GM21786 (cell line): Measurements from ENCODE around the gene C10orf90.

Experiments
- ATAC-seq: cut with Tn5 transposase; IDR thresholded peaks from one replicate; pipeline ENCODE4 v1.9.1; 2021; ENCODE audit not compliant: unreplicated experiment

Gene C10orf90

GRCh38 chr10:126670056-126670894 lies at the start of gene C10orf90:
TSS of gene C10orf90 (minus strand) at chr10:126670693. CDS start at chr10:126670480, 213 bp downstream.
- ATAC-seq = no peak

- no peak for ATAC-seq
These were observed 45.9 kb upstream of the C10orf90 start for GRCh38 chr10:126716366-126716765.

GRCh38 chr10:126713594-126713993 lies 43.1 kb upstream of the C10orf90 start:
- ATAC-seq = no peak

GRCh38 chr10:126712681-126713080 lies 42.2 kb upstream of the C10orf90 start:
- ATAC-seq = no peak

GRCh38 chr10:126705951-126706565 lies 35.6 kb upstream of the C10orf90 start:
- ATAC-seq = no peak

GRCh38 chr10:126705131-126705530 lies 34.6 kb upstream of the C10orf90 start:
- ATAC-seq = no peak

- no peak for ATAC-seq
These were observed 34.2 kb upstream of the C10orf90 start for GRCh38 chr10:126704649-126705048.

- no peak for ATAC-seq
These were observed 31.7 kb upstream of the C10orf90 start for GRCh38 chr10:126702181-126702580.

GRCh38 chr10:126701526-126701925 lies 31.0 kb upstream of the C10orf90 start:
- no peak for ATAC-seq

GRCh38 chr10:126696684-126697083 lies 26.2 kb upstream of the C10orf90 start:
- no peak for ATAC-seq

GRCh38 chr10:126691456-126691855 lies 21.0 kb upstream of the C10orf90 start:
- no peak for ATAC-seq

- ATAC-seq = no peak
These were observed 20.0 kb upstream of the C10orf90 start for GRCh38 chr10:126690534-126690933.

GRCh38 chr10:126689461-126689994 lies 19.0 kb upstream of the C10orf90 start:
- ATAC-seq = no peak

- ATAC-seq = no peak
These were observed 16.7 kb upstream of the C10orf90 start for GRCh38 chr10:126687121-126687606.

GRCh38 chr10:126686719-126687118 lies 16.2 kb upstream of the C10orf90 start:
- no peak for ATAC-seq

- no peak for ATAC-seq
These were observed 15.8 kb upstream of the C10orf90 start for GRCh38 chr10:126686268-126686667.

GRCh38 chr10:126685756-126686155 lies 15.3 kb upstream of the C10orf90 start:
- no peak for ATAC-seq

- ATAC-seq = no peak
These were observed 13.8 kb upstream of the C10orf90 start for GRCh38 chr10:126684171-126684745.

GRCh38 chr10:126683466-126683865 lies 13.0 kb upstream of the C10orf90 start:
- ATAC-seq = no peak

GRCh38 chr10:126675656-126676438 lies 5.4 kb upstream of the C10orf90 start:
- ATAC-seq = no peak
